SU-DHL-6 (cell line): ENCODE results near the gene CEP41.

Source experiments
- H2AFZ ChIP-seq: fragments of 200-600 bp; sonication (generic); 2 replicates; pipeline ENCODE4 v1.6.1; 2014; ENCODE audit warnings: low read depth, mild to moderate bottlenecking, moderate library complexity, mixed read lengths, antibody characterized with exemption, low read length; ENCODE audit not compliant: severe bottlenecking
- H3F3A ChIP-seq: fragments of 200-600 bp; shearing (Covaris generic); 2 replicates; pipeline ENCODE4 v1.6.0; 2016; ENCODE audit warnings: antibody characterized with exemption, mild to moderate bottlenecking; ENCODE audit not compliant: insufficient read depth
- H3K27ac ChIP-seq: fragments of 200-600 bp; sonication (generic); 2 replicates; pipeline ENCODE4 v1.5.1; 2016; ENCODE audit warnings: low read depth, mild to moderate bottlenecking, low read length, moderate library complexity, mixed read lengths
- H3K27me3 ChIP-seq: fragments of 200-600 bp; sonication (generic), shearing (Covaris generic); 2 replicates; pipeline ENCODE4 v1.6.0; 2014; ENCODE audit warnings: mild to moderate bottlenecking, low read length
- H3K36me3 ChIP-seq: fragments of 200-600 bp; sonication (generic); 2 replicates; pipeline ENCODE4 v1.6.1; 2014; ENCODE audit warnings: mild to moderate bottlenecking, low read length, mixed read lengths
- H3K4me2 ChIP-seq: fragments of 300-600, 200-600 bp; shearing (Covaris generic), sonication (generic); 2 replicates; pipeline ENCODE4 v1.6.0; 2014; ENCODE audit warnings: low read length, low read depth, mild to moderate bottlenecking; ENCODE audit not compliant: poor library complexity, severe bottlenecking
- H3K4me3 ChIP-seq: fragments of 200-600 bp; sonication (generic); 2 replicates; pipeline ENCODE4 v1.5.1; 2014; ENCODE audit warnings: antibody characterized with exemption, low read length, mild to moderate bottlenecking, mixed read lengths; ENCODE audit not compliant: insufficient read depth, poor library complexity, severe bottlenecking
- H3K79me2 ChIP-seq: fragments of 200-600 bp; sonication (generic); 2 replicates; pipeline ENCODE4 v1.6.1; 2014; ENCODE audit warnings: mild to moderate bottlenecking, low read length, moderate library complexity; ENCODE audit not compliant: insufficient read depth
- H3K9ac ChIP-seq: fragments of 200-600 bp; sonication (generic); 2 replicates; pipeline ENCODE4 v1.7.0; 2014; ENCODE audit warnings: mild to moderate bottlenecking, low read length
- H3K9me2 ChIP-seq: fragments of 200-600 bp; sonication (generic); replicated peaks from 2 replicates; pipeline ENCODE4 v1.6.1; 2014; ENCODE audit warnings: low read length; ENCODE audit not compliant: insufficient read depth
- H3K9me3 ChIP-seq: fragments of 200-600 bp; sonication (generic); 2 replicates; pipeline ENCODE4 v1.6.1; 2014; ENCODE audit warnings: low read length, mixed read lengths; ENCODE audit not compliant: insufficient read depth
- H4K20me1 ChIP-seq: fragments of 200-600 bp; sonication (generic); 2 replicates; pipeline ENCODE4 v1.6.1; 2014; ENCODE audit warnings: low read depth, mild to moderate bottlenecking, antibody characterized with exemption, low read length, moderate library complexity, mixed read lengths
- CTCF ChIP-seq: fragments of 200-600 bp; sonication (generic); IDR thresholded peaks from one replicate; pipeline ENCODE4 v1.5.1; 2017; ENCODE audit warnings: antibody characterized with exemption, mild to moderate bottlenecking, low read length, moderate library complexity; ENCODE audit not compliant: insufficient read depth, poor library complexity, severe bottlenecking
- EZH2phosphoT487 ChIP-seq: fragments of 200-600 bp; sonication (generic), shearing (Covaris generic); conservative IDR thresholded peaks from 2 replicates; pipeline ENCODE4 v1.6.1; 2018; ENCODE audit warnings: mild to moderate bottlenecking, antibody characterized with exemption, low read length, moderate library complexity, mixed read lengths

Gene CEP41

GRCh38 chr7:130417213-130417612 lies 23.6 kb downstream of the CEP41 start:
- no peaks in the 10 kb centered on the region for H3K36me3 ChIP-seq
- H3K9me2 ChIP-seq = no peaks in the 10 kb centered on the region
- no peaks in the 10 kb centered on the region for H4K20me1 ChIP-seq
- H3K9me3 ChIP-seq = no peaks in the 10 kb centered on the region
- TF ChIP-seq CTCF (no peak), EZH2phosphoT487 (no peak)
- H3F3A ChIP-seq = no peaks in the 10 kb centered on the region
- no peak overlapping the region for H3K4me2 ChIP-seq
- no peak overlapping the region for H3K27ac ChIP-seq
- H3K27me3 ChIP-seq = no peaks in the 10 kb centered on the region
- no peak overlapping the region for H3K4me3 ChIP-seq
- H2AFZ ChIP-seq = no peak overlapping the region
- H3K79me2 ChIP-seq = no peaks in the 10 kb centered on the region
- no peak overlapping the region for H3K9ac ChIP-seq

- Histone ChIP-seq H3K4me2 (no peak overlapping the region), H2AFZ (no peak overlapping the region), H3K9me3 (no peaks in the 10 kb centered on the region), H3K27ac (no peak overlapping the region), H4K20me1 (no peaks in the 10 kb centered on the region), H3K9ac (no peak overlapping the region), H3K9me2 (no peaks in the 10 kb centered on the region), H3K36me3 (no peaks in the 10 kb centered on the region), H3K4me3 (no peak overlapping the region), H3K79me2 (no peaks in the 10 kb centered on the region), H3F3A (no peaks in the 10 kb centered on the region), H3K27me3 (no peaks in the 10 kb centered on the region)
- TF ChIP-seq CTCF = no peak
- no peak for TF ChIP-seq EZH2phosphoT487
Observed at GRCh38 chr7:130415006-130415405, 25.8 kb downstream of the CEP41 start.

GRCh38 chr7:130413201-130413600 lies 27.6 kb downstream of the CEP41 start:
- no peaks in the 10 kb centered on the region for H3F3A ChIP-seq
- no peak overlapping the region for H3K4me2 ChIP-seq
- no peak overlapping the region for H2AFZ ChIP-seq
- H3K27me3 ChIP-seq = no peaks in the 10 kb centered on the region
- no peak overlapping the region for H3K4me3 ChIP-seq
- H4K20me1 ChIP-seq = no peaks in the 10 kb centered on the region
- no peaks in the 10 kb centered on the region for H3K9me3 ChIP-seq
- H3K9ac ChIP-seq = no peak overlapping the region
- H3K27ac ChIP-seq = no peak overlapping the region
- no peaks in the 10 kb centered on the region for H3K9me2 ChIP-seq
- H3K36me3 ChIP-seq = no peaks in the 10 kb centered on the region
- TF ChIP-seq CTCF (no peak), EZH2phosphoT487 (no peak)
- H3K79me2 ChIP-seq = no peaks in the 10 kb centered on the region
